CD14-positive monocyte (primary cell): ENCODE results near the gene BIRC2. TPM values are rescaled to one million over a fixed set of nuclear protein-coding genes. Genes with fewer than 3 reads are reported as not detected.
A peak's percentile ranks its signal among the peaks of the same experiment; 100 is the strongest.

ENCODE experiments used
- DNase-seq, 3 donors: peaks; one replicate each; pipeline ENCODE4 v3.0.0-alpha.2; 2011 to 2022
- H2AFZ ChIP-seq: 2 replicates; pipeline ENCODE4 v1.6.0; 2012; ENCODE audit warnings: mild to moderate bottlenecking, low read depth, low read length, inconsistent platforms; ENCODE audit not compliant: insufficient read depth, poor library complexity, severe bottlenecking
- H3K27ac ChIP-seq, 2 donors: 1 replicate in 1 of 2; 2 replicates in 1 of 2; pipeline ENCODE4 v1.5.1; 2012 to 2013; ENCODE audit warnings: low read length in 2 of 2, control low read depth in 1 of 2, inconsistent platforms in 1 of 2, low read depth in 1 of 2, mild to moderate bottlenecking in 1 of 2
- H3K27me3 ChIP-seq, 2 donors: one replicate each; pipeline versions ENCODE4 v1.6.0 to v1.6.1; 2011 to 2013; ENCODE audit warnings: low read length in 2 of 2; ENCODE audit not compliant: control insufficient read depth in 2 of 2, insufficient read depth in 2 of 2
- H3K36me3 ChIP-seq, 2 donors: replicated peaks in 1 of 2; 1 replicate in 1 of 2; 2 replicates in 1 of 2; pipeline versions ENCODE4 v1.5.1 to v1.6.1; 2012 to 2013; ENCODE audit warnings: low read length in 2 of 2, control low read depth in 1 of 2, inconsistent platforms in 1 of 2, mild to moderate bottlenecking in 1 of 2; ENCODE audit not compliant: insufficient read depth in 2 of 2, control insufficient read depth in 1 of 2
- H3K4me1 ChIP-seq, 2 donors: 1 replicate in 1 of 2; 2 replicates in 1 of 2; pipeline versions ENCODE4 v1.5.1 to v1.6.1; 2012 to 2013; ENCODE audit warnings: low read length in 2 of 2, control low read depth in 1 of 2, inconsistent platforms in 1 of 2, mild to moderate bottlenecking in 1 of 2, moderate library complexity in 1 of 2; ENCODE audit not compliant: insufficient read depth in 2 of 2, control insufficient read depth in 1 of 2
- H3K4me2 ChIP-seq: replicated peaks from 2 replicates; pipeline ENCODE3; 2012; ENCODE audit warnings: low read length, moderate library complexity, mild to moderate bottlenecking; ENCODE audit not compliant: poor library complexity, severe bottlenecking; ENCODE audit errors: extremely low read depth
- H3K4me3 ChIP-seq, 3 experiments: fragments of 200-600 bp in 1 of 3; sonication (generic) in 1 of 3; replicated peaks in 1 of 3; 1 replicate in 2 of 3; 2 replicates in 1 of 3; pipeline ENCODE4 v1.5.1; 2011 to 2013; ENCODE audit warnings: low read length in 3 of 3, mild to moderate bottlenecking in 3 of 3, control low read depth in 2 of 3, low read depth in 2 of 3, inconsistent platforms in 1 of 3, moderate library complexity in 1 of 3
- H3K79me2 ChIP-seq: 2 replicates; pipeline ENCODE4 v1.6.0; 2012; ENCODE audit warnings: mild to moderate bottlenecking, control low read depth, inconsistent platforms, low read length, moderate library complexity; ENCODE audit not compliant: insufficient read depth
- H3K9ac ChIP-seq: 2 replicates; pipeline ENCODE4 v1.6.0; 2017; ENCODE audit warnings: low read length, mild to moderate bottlenecking; ENCODE audit not compliant: insufficient read depth, poor library complexity, severe bottlenecking
- H3K9me3 ChIP-seq, 2 donors: replicated peaks in 1 of 2; 1 replicate in 1 of 2; 2 replicates in 1 of 2; pipeline versions ENCODE4 v1.5.1 to v1.6.1; 2012 to 2013; ENCODE audit warnings: low read length in 2 of 2, control low read depth in 1 of 2; ENCODE audit not compliant: control insufficient read depth in 1 of 2, insufficient read depth in 1 of 2
- H4K20me1 ChIP-seq: 2 replicates; pipeline ENCODE4 v1.6.0; 2012; ENCODE audit warnings: mild to moderate bottlenecking, low read length, control low read depth, moderate library complexity; ENCODE audit not compliant: insufficient read depth
- H3K27ac Mint-ChIP-seq, 7 donors: one replicate each; pipeline ENCODE4 v1.8.0; 2020; ENCODE audit warnings: mild to moderate bottlenecking in 7 of 7, mixed read lengths in 7 of 7, moderate library complexity in 6 of 7, inconsistent platforms in 2 of 7
- H3K27me3 Mint-ChIP-seq, 3 donors: one replicate each; pipeline ENCODE4 v1.8.0; 2021 to 2022; ENCODE audit warnings: low read depth in 3 of 3, mild to moderate bottlenecking in 3 of 3, mixed read lengths in 3 of 3, moderate library complexity in 3 of 3, inconsistent platforms in 1 of 3
- H3K36me3 Mint-ChIP-seq, 2 donors: one replicate each; pipeline ENCODE4 v1.8.0; 2020; ENCODE audit warnings: mixed read lengths in 2 of 2, inconsistent platforms in 1 of 2, mild to moderate bottlenecking in 1 of 2
- H3K4me1 Mint-ChIP-seq: one replicate; pipeline ENCODE4 v1.8.0; 2020; ENCODE audit warnings: mild to moderate bottlenecking, mixed read lengths
- H3K4me3 Mint-ChIP-seq, 2 donors: one replicate each; pipeline ENCODE4 v1.8.0; 2020; ENCODE audit warnings: mild to moderate bottlenecking in 2 of 2, mixed read lengths in 2 of 2, moderate library complexity in 1 of 2
- H3K9me3 Mint-ChIP-seq, 7 donors: one replicate each; pipeline ENCODE4 v1.8.0; 2020 to 2022; ENCODE audit warnings: mixed read lengths in 7 of 7, mild to moderate bottlenecking in 6 of 7, moderate library complexity in 6 of 7, inconsistent platforms in 2 of 7
- CTCF ChIP-seq: fragments of 200-600 bp; IDR thresholded peaks from one replicate; pipeline ENCODE4 v1.8.0; 2022; ENCODE audit warnings: antibody characterized with exemption, mild to moderate bottlenecking
- WGBS: methylation state at CpG from one replicate; pipeline ENCODE4 v1.1.5; 2013; ENCODE audit warnings: missing lambda C conversion rate; ENCODE audit not compliant: insufficient coverage; 5-methylcytosine and 5-hydroxymethylcytosine counted together
- intact Hi-C, 2 donors: fragments of 100-400 bp; cut with micrococcal nuclease; formaldehyde crosslinking; loops; one replicate each; pipeline versions ENCODE4 v1.15.0 to v1.15.1; 2023
- polyA plus RNA-seq, 3 donors: library from polyadenylated mRNA; depleted of rRNA in 1 of 3; unstranded in 2 of 3; stranded (reverse) in 1 of 3; fragments of 300-500 nt in 2 of 3; fragments of >200 nt in 1 of 3; fragmentation: Illumina TruSeq in 2 of 3; gene quantifications; 1 replicate in 2 of 3; 2 replicates in 1 of 3; pipeline ENCODE4 v1.2.3, GENCODE V29; 2012 to 2021

The BIRC2 gene
- polyA plus RNA-seq, 3 donors = 25.3 to 54.7 (median 50.2) TPM

DNA sequence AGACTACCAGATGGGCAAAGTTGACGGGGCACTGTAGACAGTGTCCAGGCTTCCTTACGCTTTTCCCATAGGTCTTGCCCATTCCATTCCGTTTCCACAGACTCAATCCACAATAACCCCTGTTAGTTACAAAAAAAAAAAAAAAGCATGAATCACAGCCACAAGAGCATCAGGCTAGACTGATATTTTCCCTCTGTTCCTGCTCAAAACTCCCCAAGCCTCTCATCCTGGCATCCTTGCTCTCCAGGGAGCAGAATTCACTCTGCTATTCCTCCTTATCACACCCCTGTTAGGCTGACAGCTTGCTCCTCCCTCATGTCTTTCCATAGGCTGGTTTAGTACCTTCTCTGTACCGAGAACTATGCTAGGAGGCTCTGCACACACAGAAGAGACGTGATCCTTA lies 63.4 kb downstream of the BIRC2 start:
- peaks cover 23% of the 10 kb centered on the region for H3K4me1 Mint-ChIP-seq
- no peak overlapping the region for H2AFZ ChIP-seq
- H3K27ac Mint-ChIP-seq = peak overlapping the region in 4 of 7 donors; percentile 8 to 77 (median 48)
- no peak for TF ChIP-seq CTCF
- peaks cover 99% of the 10 kb centered on the region for H4K20me1 ChIP-seq
- no peaks in the 10 kb centered on the region for H3K9me3 ChIP-seq
- H3K27me3 ChIP-seq = no peaks in the 10 kb centered on the region
- no peak overlapping the region for H3K4me3 Mint-ChIP-seq
- H3K27ac ChIP-seq = no peak overlapping the region
- H3K79me2 ChIP-seq = peaks cover 97% of the 10 kb centered on the region
- no peak for DNase-seq
- 97% methylated on average over 2 of the region's 5 CpGs for WGBS
- H3K36me3 ChIP-seq = peaks cover 9 to 42% of the 10 kb centered on the region in 2 donors
- no peak overlapping the region for H3K9ac ChIP-seq
- H3K4me2 ChIP-seq = no peak overlapping the region
- intact Hi-C loops = no loop called here
- H3K36me3 Mint-ChIP-seq = peaks cover 32 to 52% of the 10 kb centered on the region in 2 donors
- H3K4me1 ChIP-seq = no peaks in the 10 kb centered on the region
- peaks cover 0 to 3% (median 0%) of the 10 kb centered on the region in 7 donors for H3K9me3 Mint-ChIP-seq
- H3K4me3 ChIP-seq = no peak overlapping the region
- H3K27me3 Mint-ChIP-seq = peaks cover 0 to 1% (median 0%) of the 10 kb centered on the region in 3 donors

DNA sequence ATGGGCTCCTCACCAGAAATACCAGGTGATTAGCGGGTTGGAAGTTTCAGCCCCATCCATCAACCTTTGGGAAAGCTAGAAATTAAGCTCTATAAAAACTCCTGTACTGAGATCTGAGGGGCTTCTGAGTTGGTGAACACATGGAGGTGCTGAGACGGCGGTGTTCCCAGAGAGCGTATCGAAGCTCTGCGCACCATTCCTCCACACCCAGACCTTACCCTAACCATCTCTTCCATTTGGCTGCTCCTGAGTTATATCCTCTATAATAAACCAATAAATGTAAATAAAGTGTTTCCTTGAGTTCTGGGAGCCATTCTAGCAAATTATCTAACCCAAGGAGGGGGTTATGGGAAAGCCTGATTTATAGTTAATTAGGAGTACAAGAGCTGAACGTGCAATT lies 64.1 kb downstream of the BIRC2 start:
- Histone ChIP-seq H2AFZ (no peak overlapping the region), H3K27me3 (no peaks in the 10 kb centered on the region), H3K4me1 (no peaks in the 10 kb centered on the region), H4K20me1 (peaks cover 99% of the 10 kb centered on the region), H3K9ac (no peak overlapping the region), H3K27ac (no peak overlapping the region), H3K4me3 (no peak overlapping the region), H3K9me3 (no peaks in the 10 kb centered on the region), H3K4me2 (no peak overlapping the region), H3K36me3 (peaks cover 5 to 34% of the 10 kb centered on the region in 2 donors), H3K79me2 (peaks cover 95% of the 10 kb centered on the region)
- intact Hi-C loops = no loop called here
- Mint-ChIP-seq H3K4me1 (peaks cover 28% of the 10 kb centered on the region), H3K27ac (peak overlapping the region in 1 of 7 donors; percentile 52), H3K9me3 (peaks cover 0 to 3% (median 0%) of the 10 kb centered on the region in 7 donors), H3K4me3 (no peak overlapping the region), H3K36me3 (peaks cover 25 to 47% of the 10 kb centered on the region in 2 donors), H3K27me3 (peaks cover 0 to 1% (median 0%) of the 10 kb centered on the region in 3 donors)
- no peak for TF ChIP-seq CTCF
- DNase-seq = no peak
- 100% methylated on average over 1 of the region's 7 CpGs for WGBS
